ACHN (cell line): ENCODE results near the gene CLASRP.

ENCODE experiments used
- DNase-seq: peaks from one replicate; pipeline ENCODE4 v3.0.0-alpha.2; 2015
- in situ Hi-C: cut with HindIII; loops from 2 replicates; pipeline ENCODE4 v1.10.0; 2017; ENCODE audit warnings: low sequenced_read_pairs, low pct_ligation_motif_present, low pct_unique_long_range_greater_than_20kb

CLASRP gene

GRCh38 chr19:45051929-45052579 is 13.2 kb downstream of the CLASRP start:
- in situ Hi-C loops = no loop called here
- no peak for DNase-seq

GRCh38 chr19:45056831-45057230 is 18.0 kb downstream of the CLASRP start:
- in situ Hi-C loops = no loop called here
- DNase-seq = no peak

- no peak for DNase-seq
- in situ Hi-C loops = no loop called here
Measured at GRCh38 chr19:45057444-45057843, 18.6 kb downstream of the CLASRP start.

GRCh38 chr19:45058622-45059159 is 19.8 kb downstream of the CLASRP start:
- in situ Hi-C loops = no loop called here
- no peak for DNase-seq

GRCh38 chr19:45059258-45059965 is 20.6 kb downstream of the CLASRP start:
- DNase-seq = peak; percentile 63

GRCh38 chr19:45061965-45062364 is 23.1 kb downstream of the CLASRP start:
- DNase-seq = no peak
- in situ Hi-C loops = no loop called here

More at GRCh38 chr19:45059258-45059965, 20.6 kb downstream of the CLASRP start:
- in situ Hi-C loops = no loop called here

- no peak for DNase-seq
- in situ Hi-C loops = no loop called here
Measured at GRCh38 chr19:45063851-45064801, 25.3 kb downstream of the CLASRP start.

- in situ Hi-C loops = no loop called here
- DNase-seq = no peak
Measured at GRCh38 chr19:45066921-45067661, 28.2 kb downstream of the CLASRP start.

GRCh38 chr19:45068041-45068440 is 29.2 kb downstream of the CLASRP start:
- DNase-seq = no peak
- in situ Hi-C loops = no loop called here

- in situ Hi-C loops = no loop called here
- peak; percentile 11 for DNase-seq
Measured at GRCh38 chr19:45069056-45069455, 30.2 kb downstream of the CLASRP start.

- in situ Hi-C loops = no loop called here
- no peak for DNase-seq
Measured at GRCh38 chr19:45070214-45070613, 31.4 kb downstream of the CLASRP start.

GRCh38 chr19:45070861-45071544 is 32.2 kb downstream of the CLASRP start:
- in situ Hi-C loops = no loop called here
- DNase-seq = no peak

GRCh38 chr19:45071545-45071938 is 32.7 kb downstream of the CLASRP start:
- in situ Hi-C loops = no loop called here
- DNase-seq = no peak

GRCh38 chr19:45071969-45072790 is 33.3 kb downstream of the CLASRP start:
- DNase-seq = no peak
- in situ Hi-C loops = no loop called here

- no peak for DNase-seq
- in situ Hi-C loops = no loop called here
Measured at GRCh38 chr19:45074744-45075300, 36.0 kb downstream of the CLASRP start.

GRCh38 chr19:45075301-45076028 is 36.6 kb downstream of the CLASRP start:
- in situ Hi-C loops = no loop called here
- peak; percentile 73 for DNase-seq
